Measurements from ENCODE around the gene UBE2M. TPM values are rescaled to one million over a fixed set of nuclear protein-coding genes. Genes with fewer than 3 reads are reported as not detected.

Gene UBE2M
- total and polyA plus RNA-seq, 2 experiments from 2014 or later: 54.4 to 111 TPM

GRCh38 chr19:58560007-58560887 is 1.8 kb upstream of the UBE2M start:
- no peak overlapping the region for H2AFZ ChIP-seq
- H3K27ac ChIP-seq: peak overlapping the region; percentile 98
- no peaks in the 10 kb centered on the region for H4K20me1 ChIP-seq (ENCODE audit: insufficient read depth, poor library complexity, severe bottlenecking)
- TF ChIP-seq CTCF (IDR thresholded peaks at IDR 0.05; ENCODE audit: poor library complexity) (no peak), EZH2 (IDR thresholded peaks at IDR 0.05; ENCODE audit: borderline replicate concordance) (no peak), EZH2phosphoT487 (IDR thresholded peaks at IDR 0.05; ENCODE audit: low read depth, severe bottlenecking, unreplicated experiment) (no peak)
- DNase-seq (ENCODE audit: low spot score): peak; percentile 10
- no peaks in the 10 kb centered on the region for H3K9me2 ChIP-seq (replicated peaks; ENCODE audit: insufficient read depth)
- H3K4me3 ChIP-seq: peak overlapping the region; percentile 23
- H3K4me1 ChIP-seq (ENCODE audit: insufficient read depth): peaks cover 16% of the 10 kb centered on the region
- H3K79me2 ChIP-seq: peaks cover 48% of the 10 kb centered on the region
- H3K27me3 ChIP-seq: no peaks in the 10 kb centered on the region
- 92% methylated on average over 8 of the region's 8 CpGs for WGBS (ENCODE audit: low lambda C conversion rate, missing lambda C conversion rate)
- H3K9me3 ChIP-seq (ENCODE audit: low read depth): no peaks in the 10 kb centered on the region
- H3K4me2 ChIP-seq: peak overlapping the region; percentile 77
- no peaks in the 10 kb centered on the region for H3K36me3 ChIP-seq (replicated peaks; ENCODE audit: insufficient read depth, low read depth)

- peak overlapping the region; percentile 98 for H3K27ac ChIP-seq
- H3K4me1 ChIP-seq (ENCODE audit: insufficient read depth): peaks cover 16% of the 10 kb centered on the region
- TF ChIP-seq EZH2phosphoT487 (IDR thresholded peaks at IDR 0.05; ENCODE audit: low read depth, severe bottlenecking, unreplicated experiment): no peak
- TF ChIP-seq CTCF (IDR thresholded peaks at IDR 0.05; ENCODE audit: poor library complexity): no peak
- no peak for TF ChIP-seq EZH2 (IDR thresholded peaks at IDR 0.05; ENCODE audit: borderline replicate concordance)
- H3K9me2 ChIP-seq (replicated peaks; ENCODE audit: insufficient read depth): no peaks in the 10 kb centered on the region
- peaks cover 49% of the 10 kb centered on the region for H3K79me2 ChIP-seq
- peak overlapping the region; percentile 26 for H3K4me3 ChIP-seq
- under 1% methylated on average over 29 of the region's 33 CpGs for WGBS (ENCODE audit: low lambda C conversion rate, missing lambda C conversion rate)
- peak overlapping the region; percentile 77 for H3K4me2 ChIP-seq
- H3K36me3 ChIP-seq (replicated peaks; ENCODE audit: insufficient read depth, low read depth): no peaks in the 10 kb centered on the region
- no peaks in the 10 kb centered on the region for H4K20me1 ChIP-seq (ENCODE audit: insufficient read depth, poor library complexity, severe bottlenecking)
- no peaks in the 10 kb centered on the region for H3K27me3 ChIP-seq
- no peaks in the 10 kb centered on the region for H3K9me3 ChIP-seq (ENCODE audit: low read depth)
- peak; percentile 94 for DNase-seq (ENCODE audit: low spot score)
- peak overlapping the region; percentile 39 for H2AFZ ChIP-seq
These were observed 1.0 kb upstream of the UBE2M start for GRCh38 chr19:58559275-58560006.

GRCh38 chr19:58558623-58559274 is 338 bp upstream of the UBE2M start:
- TF ChIP-seq CTCF (IDR thresholded peaks at IDR 0.05; ENCODE audit: poor library complexity) (peak; percentile 2), EZH2 (IDR thresholded peaks at IDR 0.05; ENCODE audit: borderline replicate concordance) (no peak), EZH2phosphoT487 (IDR thresholded peaks at IDR 0.05; ENCODE audit: low read depth, severe bottlenecking, unreplicated experiment) (no peak)
- Histone ChIP-seq H4K20me1 (ENCODE audit: insufficient read depth, poor library complexity, severe bottlenecking) (no peaks in the 10 kb centered on the region), H3K4me2 (peak overlapping the region; percentile 77), H3K27me3 (no peaks in the 10 kb centered on the region), H3K9me3 (ENCODE audit: low read depth) (no peaks in the 10 kb centered on the region), H3K4me3 (peak overlapping the region; percentile 40), H3K4me1 (ENCODE audit: insufficient read depth) (peaks cover 22% of the 10 kb centered on the region), H3K9me2 (replicated peaks; ENCODE audit: insufficient read depth) (no peaks in the 10 kb centered on the region), H3K36me3 (replicated peaks; ENCODE audit: insufficient read depth, low read depth) (no peaks in the 10 kb centered on the region), H3K79me2 (peaks cover 56% of the 10 kb centered on the region), H3K27ac (peak overlapping the region; percentile 98), H2AFZ (peak overlapping the region; percentile 39)
- DNase-seq (ENCODE audit: low spot score): peak; percentile 99
- under 1% methylated on average over 60 of the region's 76 CpGs for WGBS (ENCODE audit: low lambda C conversion rate, missing lambda C conversion rate)

All from hepatocyte (in vitro differentiated cells).